Activated naive CD8-positive, alpha-beta T cell treated with anti-CD3 and anti-CD28 coated beads, Interleukin-2, amount 50 U/mL, for 16 hours (primary cell): ENCODE data around the gene TFIP11.
A peak's percentile ranks its signal among the peaks of the same experiment; 100 is the strongest.

Experiments
- DNase-seq: peaks from one replicate; pipeline ENCODE4 v3.0.0-alpha.2; 2020; ENCODE audit warnings: low read depth, low spot score

The TFIP11 gene

DNA sequence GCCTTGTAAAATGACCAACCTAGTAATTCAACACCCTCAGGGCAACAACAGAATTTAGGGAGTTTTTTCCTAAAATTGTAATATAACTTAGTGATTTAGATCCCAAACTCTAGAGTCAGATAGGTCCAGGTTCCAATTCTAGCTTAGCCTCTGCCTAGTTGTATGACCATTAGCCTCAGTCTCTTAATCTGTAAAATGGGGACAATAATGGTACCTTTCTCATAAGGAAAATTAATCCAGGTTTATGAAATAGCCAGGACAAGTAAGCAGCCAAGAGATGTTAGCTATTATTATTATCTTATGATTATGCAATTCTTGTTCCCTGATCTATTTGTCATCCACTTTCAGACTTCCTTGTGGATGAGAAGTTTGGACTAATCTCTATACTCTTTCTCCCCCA lies 4.1 kb downstream of the TFIP11 start:
- DNase-seq, result no peak

DNA sequence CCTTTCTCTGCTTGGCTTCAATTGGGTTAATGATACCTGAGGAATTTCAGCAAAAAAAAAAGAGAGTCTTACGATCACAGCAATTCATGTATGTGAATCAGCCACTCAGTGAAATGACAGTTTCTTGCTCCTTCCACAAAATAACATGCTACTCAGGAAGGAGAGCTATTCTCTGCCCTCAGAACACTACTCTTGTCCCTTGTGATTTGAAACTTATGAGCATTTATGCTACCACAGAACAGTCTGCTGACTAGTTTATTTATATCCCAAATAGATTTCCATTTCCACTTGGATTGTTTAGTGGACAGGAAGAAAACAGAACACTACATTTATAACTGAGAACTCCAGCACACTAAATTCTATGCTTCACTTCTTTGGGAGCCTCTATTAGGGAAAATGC lies 8.5 kb downstream of the TFIP11 start:
- DNase-seq, result no peak

DNA sequence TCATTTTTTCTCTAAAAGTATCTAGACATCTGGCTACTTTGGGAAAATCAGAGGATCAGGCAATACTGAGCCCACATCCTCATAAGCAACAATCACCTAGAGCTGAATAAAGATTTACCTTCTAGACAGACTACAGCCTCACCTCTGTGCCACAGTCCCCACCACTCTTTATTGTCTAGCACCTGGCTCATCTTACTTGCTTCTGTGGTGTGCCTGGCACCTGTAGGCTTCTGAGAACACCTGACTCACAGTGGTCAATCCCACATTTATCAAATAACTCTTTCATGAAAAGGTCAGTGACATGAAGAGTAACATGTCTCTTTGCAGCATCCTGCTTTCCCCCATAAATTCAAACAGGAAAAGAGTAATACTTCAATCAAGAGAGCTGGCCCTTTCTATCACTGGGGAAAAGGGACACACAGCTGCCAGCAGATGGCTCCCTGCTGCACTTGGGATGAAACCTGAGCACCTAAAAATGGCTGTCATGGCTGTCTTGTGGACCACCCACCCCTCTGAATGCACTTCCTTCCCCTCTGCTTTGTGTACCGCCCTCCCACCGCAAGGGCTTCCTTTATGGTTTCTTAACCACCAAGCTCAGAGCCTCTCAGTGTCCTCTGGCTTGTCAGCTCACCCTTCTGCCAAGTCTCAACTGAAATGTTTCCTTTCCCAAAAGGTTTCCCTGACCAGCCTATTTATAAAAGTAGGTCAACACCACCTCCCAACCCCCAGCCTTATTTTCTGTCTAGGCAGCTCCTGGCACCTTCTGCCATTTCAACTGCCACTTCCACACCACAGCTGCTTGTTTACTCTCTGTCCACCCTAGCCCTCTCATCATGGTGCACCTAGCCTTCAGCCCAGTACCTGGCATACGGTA lies 9.3 kb downstream of the TFIP11 start:
- DNase-seq, result peak; percentile 9

DNA sequence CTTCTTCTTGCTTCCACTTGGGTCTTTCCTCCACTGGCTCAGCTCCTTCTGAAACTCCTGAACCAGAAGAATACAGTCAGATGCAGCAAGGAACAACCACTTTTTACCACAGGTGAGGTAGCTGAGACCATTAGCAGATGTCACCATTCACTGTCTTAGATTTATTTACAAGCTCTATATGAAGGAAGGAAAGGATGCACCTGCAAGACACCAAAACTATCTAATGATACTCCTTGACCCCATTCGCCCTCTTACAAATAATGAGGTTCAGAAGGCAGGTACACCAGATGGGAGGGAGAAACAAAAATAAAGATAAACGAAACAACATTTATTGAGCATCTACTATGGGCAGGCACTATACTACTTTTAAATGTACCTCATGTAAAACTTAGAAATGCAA lies 10.3 kb downstream of the TFIP11 start:
- DNase-seq, result no peak

DNA sequence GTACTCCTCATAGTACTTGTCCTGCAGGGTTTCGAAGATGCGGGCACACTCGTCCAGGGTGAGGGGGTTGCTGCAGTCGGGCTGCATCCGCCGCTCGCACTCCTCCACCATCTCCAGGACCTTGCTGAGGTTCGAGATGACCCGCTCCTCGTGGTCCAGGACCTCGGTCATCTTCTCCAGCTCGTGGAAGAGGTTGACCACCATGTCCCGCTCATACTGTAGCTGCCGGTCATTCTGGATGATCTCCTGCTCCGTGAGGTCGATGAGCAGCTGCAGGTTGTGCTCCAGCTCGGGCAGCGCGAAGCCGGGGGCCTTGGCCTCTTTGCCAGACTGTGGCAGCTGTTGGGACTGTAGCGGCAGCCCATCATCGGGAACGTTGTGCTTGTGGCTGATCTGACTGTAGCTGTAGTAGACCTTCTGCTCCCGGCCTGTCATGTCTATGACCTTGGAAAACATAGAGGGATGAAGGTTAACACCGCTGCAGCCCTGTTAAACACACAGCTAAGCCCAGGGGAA lies 13.0 kb downstream of the TFIP11 start:
- no peak for DNase-seq

DNA sequence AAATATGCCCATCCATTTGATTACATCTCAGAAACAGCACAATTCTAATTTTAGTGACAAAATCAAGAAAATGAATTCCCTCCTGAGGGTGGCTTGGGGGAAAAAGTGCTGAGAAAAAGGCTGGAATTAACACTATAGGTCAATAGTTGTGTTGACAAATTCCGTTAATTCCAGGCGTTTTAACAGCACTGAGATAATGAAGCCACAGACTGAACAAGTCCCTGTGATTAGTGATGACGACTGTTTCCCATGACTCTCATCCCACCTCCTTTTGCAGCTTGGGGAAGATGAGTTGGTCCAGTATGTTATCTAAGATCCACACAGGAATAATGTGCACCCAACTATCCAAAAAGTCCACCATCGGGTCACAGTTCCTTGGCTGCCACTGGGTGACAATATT lies 15.8 kb downstream of the TFIP11 start:
- DNase-seq, result no peak

DNA sequence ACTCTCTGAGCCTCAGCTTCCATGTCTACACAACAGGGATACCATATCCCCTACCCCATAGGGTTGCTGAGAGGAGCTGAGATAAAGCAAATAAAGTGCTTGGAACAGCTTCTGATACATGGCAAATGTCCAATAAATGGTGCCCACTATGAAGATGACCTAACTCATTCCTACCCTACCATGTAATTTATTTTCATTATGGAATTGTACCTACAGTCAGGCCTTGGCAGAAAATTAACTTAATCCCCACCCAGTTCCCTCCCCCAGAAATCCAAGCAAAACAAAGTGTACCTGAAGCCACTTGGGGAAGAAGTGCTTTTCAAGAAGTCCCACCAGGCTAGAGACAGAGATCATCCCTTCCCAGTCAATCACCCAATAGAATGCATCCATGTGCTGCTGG lies 17.8 kb downstream of the TFIP11 start:
- DNase-seq, result no peak

DNA sequence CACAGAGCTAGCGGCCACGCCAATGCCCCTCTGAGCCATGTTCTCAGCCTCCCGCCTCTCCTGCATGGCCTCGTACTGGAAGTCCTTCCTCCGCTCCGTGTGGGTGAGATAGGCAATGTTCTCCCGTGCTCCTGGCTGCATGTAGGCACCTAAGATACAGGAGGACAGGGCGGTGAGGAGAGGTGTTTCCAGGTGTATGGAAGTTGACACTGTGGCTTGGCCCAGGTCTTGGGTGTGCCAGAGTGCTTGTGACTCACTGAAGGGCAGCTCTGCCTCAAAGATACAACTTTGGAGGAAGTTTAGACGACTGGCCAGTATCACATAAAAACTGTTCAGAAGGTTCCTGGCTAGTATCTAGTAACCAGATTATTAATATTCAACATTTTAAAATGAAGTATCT lies 20.1 kb downstream of the TFIP11 start:
- no peak for DNase-seq

DNA sequence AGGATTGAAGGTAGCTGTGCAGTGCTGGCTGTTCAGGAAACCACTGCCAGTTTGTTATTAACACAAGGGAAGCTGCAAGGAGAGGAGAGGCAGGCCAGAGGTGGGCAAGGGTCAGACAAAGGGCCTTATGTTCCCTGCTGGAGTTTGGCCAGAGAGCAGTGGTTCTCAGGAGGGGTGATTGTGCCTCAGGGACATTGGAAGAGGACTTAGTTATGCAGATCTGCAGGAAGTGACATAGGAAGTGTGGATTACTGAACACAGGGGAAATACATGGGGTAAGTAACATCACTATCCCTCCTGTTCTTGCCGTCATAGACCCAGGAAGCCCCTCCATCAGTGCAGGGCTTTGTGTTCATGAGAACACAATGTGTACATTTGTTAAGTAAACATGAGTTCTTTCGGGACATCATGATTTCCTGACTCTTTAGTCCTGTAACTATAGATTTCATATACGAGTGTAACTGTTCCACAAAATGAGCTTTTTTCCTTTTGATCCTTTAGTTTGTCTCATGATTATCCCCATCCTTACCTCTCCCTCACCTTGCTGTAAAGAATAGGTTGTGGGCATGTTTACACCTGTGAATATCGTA lies 22.7 kb downstream of the TFIP11 start:
- DNase-seq, result no peak

DNA sequence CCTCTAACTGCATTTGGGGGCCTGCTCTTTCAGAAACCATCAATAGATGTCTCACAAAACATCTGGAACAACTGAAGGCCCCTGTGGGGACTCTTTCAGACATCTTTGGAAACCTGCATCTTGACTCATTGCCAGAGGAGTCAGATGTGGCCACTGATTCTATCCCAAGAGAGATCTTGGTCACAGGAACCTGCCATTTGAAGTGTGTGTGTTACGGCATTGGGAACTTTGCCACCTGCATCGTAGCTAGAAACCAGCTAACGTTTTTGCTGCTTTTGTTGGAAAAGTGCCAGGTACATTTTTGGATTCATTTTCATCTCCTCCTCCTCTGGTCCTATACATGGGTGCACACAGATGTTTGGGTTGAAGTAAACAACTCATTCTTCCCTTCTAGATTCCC lies 24.3 kb downstream of the TFIP11 start:
- DNase-seq, result no peak

DNA sequence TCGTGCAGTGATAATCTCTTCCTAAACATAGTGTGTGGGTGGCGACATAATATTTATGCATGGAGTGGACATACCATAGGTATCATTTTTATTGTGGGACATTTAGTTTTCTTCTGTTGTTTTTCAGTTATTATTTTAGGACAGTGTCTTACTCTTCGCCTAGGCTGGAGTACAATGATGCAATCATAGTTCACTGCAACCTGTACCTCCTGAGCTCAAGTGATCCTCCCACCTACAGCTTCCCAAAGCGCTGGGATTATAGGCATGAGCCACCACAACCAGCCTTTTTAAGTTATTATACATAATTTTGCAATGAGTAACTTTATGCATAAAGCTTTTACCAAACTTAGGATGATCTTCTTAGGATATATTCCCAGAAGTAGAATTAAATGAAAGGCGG lies 25.9 kb downstream of the TFIP11 start:
- no peak for DNase-seq

DNA sequence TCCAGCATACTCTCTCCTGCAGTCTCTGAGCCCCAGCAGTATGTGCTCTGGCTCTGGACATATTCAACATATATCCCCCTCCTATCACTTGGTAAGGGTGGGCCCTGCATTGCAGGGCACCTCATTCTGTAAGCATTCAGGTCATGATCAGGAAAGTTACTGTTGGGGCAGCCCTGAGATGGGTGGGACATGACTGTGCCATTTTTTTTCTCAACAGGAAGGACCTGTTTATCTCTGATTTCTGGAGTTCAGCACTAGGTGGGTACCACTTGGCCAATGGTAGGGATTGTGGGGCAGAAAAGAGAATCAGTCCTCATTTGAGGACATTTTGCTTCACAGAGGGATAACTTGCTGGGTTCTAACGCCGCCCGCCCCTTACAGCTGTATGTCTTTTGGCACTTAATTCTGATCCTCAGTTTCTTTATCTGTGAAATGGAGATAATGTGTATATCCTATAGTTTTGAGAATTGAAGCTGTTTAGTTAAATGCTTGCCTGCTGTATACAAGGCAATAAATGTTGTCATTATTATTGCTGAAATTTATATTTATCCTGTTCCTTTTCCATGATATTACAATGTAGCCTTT lies 26.4 kb downstream of the TFIP11 start:
- DNase-seq, result no peak

DNA sequence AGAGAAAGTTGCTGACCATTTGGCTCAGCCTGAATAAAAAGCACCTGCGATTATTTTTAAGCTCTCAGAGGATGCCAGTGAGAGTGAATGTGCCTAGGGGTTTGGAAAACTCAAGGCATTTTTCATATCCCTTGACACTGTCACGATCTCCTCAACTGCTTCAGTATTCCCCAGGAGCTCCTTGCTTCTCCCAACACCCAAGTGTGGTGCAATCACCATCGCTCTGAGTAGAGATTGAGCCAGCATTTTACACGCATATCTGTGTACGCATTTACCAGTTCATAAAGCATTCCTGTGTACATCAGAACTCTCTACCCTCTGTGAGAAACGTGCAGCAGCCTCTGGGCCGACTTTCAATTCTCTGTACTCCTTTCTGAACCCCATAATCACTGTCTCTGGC lies 27.3 kb downstream of the TFIP11 start:
- no peak for DNase-seq

DNA sequence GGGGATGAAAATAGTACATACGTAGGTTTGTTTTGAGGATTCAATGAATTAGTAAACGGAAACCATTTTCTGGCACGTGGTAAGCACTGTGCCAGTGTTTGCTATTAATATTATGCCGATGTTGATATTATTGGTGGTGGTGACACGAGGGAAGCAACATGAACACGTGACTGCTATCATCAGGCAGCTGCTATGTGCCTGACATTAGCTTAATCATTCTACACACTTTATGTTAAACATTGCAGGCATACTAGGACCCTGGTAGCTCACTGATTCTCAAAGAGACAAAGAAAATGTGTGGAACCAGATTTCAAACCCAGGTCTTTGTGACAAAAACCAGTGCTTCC lies 27.9 kb downstream of the TFIP11 start:
- DNase-seq, result no peak

DNA sequence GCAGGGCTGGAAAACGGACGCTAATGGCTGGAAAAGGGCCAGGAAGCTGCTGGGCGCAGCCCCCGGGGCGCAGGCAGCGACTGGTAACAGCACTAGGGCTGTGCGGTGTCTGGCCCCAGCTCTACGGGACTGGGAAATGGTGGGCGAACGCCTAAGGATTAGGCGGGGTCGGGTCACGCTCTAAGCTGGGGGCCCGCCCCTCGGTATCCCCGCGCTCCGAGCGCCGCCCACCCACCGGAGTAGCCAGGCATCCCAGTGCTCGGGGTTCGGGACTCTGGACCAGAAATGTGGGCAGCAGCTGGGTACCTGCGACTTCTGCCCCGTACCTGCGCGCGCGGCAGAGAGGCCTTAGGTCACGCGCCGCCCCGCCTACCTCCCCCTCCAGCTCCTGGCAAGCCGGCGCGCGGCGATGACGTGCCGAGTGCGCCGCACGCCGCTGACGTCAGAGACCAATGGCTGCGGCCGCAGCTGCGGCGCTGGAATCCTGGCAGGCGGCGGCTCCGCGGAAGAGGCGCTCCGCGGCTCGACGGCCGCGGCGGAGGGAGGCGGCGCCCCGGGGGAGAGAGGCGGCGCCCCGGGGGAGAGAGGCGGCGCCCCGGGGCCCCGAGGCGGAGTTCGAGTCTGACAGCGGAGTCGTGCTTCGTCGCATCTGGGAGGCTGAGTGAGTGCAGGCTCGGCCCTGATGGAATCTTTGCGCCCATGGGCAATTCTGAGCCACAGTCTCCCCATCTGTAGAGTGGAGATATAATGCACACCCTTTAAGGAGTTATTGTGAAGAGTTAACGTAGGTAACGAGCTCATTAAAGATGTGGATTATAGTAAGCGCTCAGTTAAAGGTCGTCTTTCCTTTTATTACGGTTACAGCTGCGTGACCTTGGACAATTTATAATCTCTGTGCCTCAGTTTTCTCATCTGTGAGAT lies 28.6 kb downstream of the TFIP11 start, which contains the start of the genes HPS4 and SRRD:
Gene HPS4, minus strand, starts transcription at position 345 of the 921 bp plus-strand sequence. CDS start 2,021 bp downstream, outside the sequence.
Gene SRRD, plus strand, starts transcription at position 439 of the 921 bp plus-strand sequence. Its CDS starts 14 bp downstream, at position 453.
- DNase-seq, result peak; percentile 77

DNA sequence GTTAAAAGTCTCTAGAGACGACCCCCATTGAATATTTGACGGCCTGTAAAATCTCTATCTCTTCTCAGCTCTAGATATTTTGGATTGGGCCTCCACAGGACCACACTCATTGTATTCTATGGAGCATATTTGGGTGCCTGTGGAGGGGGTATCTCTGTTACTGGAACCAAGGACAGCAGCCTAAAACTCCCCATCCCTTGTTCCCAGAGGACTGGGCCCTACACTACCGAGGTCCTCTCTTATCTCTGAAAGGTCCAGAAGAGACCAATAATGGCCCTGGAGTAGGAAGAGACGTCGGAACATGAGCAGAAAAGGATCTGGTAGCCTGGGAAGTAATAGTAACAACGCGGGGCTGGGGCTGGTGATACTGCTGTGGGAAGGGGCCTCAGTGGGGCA lies 29.2 kb downstream of the TFIP11 start:
- no peak for DNase-seq

DNA sequence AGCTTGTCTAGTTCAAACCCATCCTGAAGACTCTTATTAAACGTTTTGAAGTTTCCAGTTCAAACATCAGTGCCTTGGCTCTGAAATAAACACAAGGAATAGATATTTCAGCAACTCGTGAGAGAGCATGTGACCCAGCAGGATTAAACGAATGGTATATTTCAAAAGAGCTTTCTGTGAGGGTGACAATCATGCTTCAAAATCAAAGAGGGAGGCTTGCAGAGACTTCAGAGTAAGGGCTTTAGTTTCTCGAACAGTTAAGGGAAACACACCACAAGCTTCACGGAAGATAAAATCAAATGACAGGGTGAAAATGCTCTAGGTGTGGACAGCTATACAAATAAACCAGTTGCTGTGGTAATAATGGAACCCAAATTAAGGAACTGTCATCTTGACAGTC lies 30.1 kb downstream of the TFIP11 start:
- DNase-seq, result no peak

DNA sequence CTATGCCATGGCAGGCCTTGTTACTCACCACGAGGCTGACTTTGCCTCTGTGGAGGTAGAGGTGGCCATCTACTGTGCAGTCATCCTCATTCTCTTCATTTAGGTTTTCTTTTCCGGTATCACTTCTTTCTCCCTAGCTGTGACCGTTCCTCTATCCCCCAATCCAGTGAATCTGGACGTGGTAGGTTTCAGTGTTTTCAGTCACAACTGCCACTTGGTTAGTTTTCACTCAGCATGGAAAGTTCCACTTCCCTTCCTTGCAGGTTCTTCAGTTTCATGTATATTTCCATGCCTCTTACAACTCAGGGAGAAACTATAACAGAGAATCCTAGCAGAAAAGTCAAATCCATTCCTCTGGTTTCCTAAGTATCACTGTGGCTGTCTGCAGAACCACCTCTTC lies 30.6 kb downstream of the TFIP11 start:
- no peak for DNase-seq

DNA sequence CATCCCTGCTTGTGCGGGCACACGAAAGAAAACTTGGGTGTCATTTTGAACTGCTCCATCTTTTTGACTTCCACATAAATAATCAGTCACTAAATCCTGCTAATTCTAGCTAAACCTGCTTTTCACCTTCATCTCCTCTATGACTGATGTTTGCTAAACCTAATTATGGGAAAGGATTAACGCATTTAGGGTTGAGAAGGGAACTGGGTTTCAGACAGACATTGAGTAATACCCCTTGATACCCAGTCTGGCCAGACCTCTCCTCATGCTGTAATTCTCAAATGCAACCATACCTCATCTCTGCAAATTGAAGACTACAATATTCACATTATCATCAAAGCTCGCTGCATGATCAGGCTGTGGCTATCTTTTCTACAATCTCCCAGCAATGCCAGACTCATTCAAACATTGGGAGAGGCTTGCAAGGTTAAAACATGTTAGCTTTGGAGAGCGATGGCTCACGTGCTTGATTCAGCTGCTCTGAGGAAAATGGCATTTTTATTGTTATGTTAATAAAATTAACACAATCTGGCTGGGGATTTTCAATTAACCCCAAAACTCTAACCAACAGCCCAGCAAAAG lies 31.1 kb downstream of the TFIP11 start:
- no peak for DNase-seq

DNA sequence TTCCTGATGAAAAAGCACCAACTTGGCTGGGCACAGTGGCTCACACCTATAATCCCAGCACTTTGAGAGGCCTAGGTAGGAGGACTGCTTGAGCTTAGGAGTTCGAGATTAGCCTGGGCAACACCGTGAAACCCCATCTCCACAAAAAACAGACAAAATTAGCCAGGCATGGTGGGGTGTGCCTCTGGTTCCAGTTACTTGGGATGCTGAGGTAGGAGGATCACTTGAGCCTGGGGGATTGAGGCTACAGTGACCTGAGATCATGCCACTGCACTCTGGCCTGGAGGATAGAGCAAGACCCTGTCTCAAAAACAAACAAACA lies 31.7 kb downstream of the TFIP11 start:
- DNase-seq, result no peak
